Raji (cell line): ENCODE measurements around the gene RFC1.

ENCODE experiments used
- POLR2A ChIP-seq: IDR thresholded peaks from 2 replicates; pipeline ENCODE4 v1.6.1; 2011; ENCODE audit warnings: low read depth, low read length, control low read depth; ENCODE audit not compliant: insufficient read depth

The RFC1 gene

GRCh38 chr4:39285111-39285795 lies 80.9 kb downstream of the RFC1 start:
- TF ChIP-seq POLR2A: no peak

- no peak for TF ChIP-seq POLR2A
These were observed 85.4 kb downstream of the RFC1 start for GRCh38 chr4:39280770-39281169.

- no peak for TF ChIP-seq POLR2A
These were observed 86.7 kb downstream of the RFC1 start for GRCh38 chr4:39279416-39279815.

DNA sequence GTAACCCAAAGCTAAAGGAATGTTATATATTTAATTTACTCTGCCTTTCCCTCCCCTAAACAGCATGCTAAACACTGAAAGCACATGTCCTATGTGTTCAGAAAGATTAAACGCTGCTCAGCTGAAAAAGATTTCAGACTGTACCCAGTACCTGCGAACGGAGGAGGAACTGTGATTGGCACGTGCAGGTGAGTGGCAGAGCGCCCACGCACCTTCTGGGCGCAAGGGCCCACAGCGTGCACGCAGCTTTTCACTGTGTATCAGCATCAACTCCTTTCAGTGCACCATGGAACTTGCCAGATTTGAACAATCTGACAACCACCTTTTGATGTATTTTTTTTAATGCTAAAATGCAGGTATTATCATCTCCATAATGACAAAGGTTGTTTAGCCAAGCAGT lies 87.7 kb downstream of the RFC1 start:
- no peak for TF ChIP-seq POLR2A

GRCh38 chr4:39274503-39274902 lies 91.7 kb downstream of the RFC1 start:
- TF ChIP-seq POLR2A: no peak

- no peak for TF ChIP-seq POLR2A
These were observed 102.3 kb downstream of the RFC1 start for GRCh38 chr4:39263895-39264294.

- no peak for TF ChIP-seq POLR2A
These were observed 106.4 kb downstream of the RFC1 start for GRCh38 chr4:39259571-39260330.

DNA sequence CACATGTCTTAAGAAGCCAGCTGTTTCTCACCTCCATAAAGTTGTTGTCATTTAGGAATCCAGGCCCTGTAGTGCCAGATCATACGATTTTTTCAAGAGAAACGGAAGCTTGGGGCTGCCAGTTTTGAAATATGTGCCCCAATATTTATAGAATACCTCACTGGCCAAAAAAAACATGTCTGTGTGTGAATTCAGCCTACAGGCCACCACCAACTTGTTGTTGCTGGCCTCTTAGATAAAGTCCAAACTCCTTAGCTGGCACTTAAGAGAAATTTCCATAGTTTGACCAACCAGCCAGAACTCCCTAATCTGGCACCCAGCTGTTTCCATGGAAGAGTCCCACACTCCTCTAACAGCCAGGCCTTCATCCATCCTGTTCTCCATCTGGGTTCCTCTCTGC lies 109.7 kb downstream of the RFC1 start:
- no peak for TF ChIP-seq POLR2A

DNA sequence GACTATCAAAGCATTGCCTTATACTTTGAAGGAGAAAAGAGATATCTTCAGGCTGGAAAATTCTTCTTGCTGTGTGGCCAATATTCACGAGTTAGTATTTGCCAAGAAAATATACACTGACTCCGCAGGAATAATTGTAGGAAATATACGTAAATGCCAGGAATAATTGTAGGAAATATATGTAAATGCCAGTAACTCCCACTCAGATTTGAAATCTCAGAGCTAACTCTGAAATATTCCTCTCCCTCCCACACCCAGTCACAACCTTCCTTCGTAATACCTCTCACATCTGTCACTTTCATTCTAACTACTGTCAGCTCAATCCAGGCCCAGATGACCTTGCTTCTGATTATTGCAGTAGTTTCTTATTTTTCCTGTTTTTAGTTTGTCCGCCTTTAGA lies 110.3 kb downstream of the RFC1 start:
- TF ChIP-seq POLR2A: no peak

DNA sequence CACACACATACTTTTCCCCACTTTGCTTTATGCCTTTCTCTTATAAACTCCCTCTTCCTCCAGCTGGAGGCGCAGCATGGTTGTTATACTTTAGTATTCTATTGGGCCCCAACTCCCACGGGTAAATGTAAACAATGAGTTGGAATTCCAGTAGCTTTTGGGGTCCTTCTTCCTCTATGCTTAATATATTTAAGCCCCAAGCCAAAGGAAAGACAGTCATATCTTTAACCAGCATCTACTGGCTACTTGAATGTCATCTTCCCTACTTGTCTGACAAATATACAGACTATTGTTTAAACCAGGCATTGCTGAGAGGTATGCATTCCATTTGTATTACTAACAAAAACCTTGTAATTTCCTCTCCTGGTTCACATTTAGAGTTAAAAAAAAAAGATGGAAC lies 110.9 kb downstream of the RFC1 start:
- TF ChIP-seq POLR2A: no peak

DNA sequence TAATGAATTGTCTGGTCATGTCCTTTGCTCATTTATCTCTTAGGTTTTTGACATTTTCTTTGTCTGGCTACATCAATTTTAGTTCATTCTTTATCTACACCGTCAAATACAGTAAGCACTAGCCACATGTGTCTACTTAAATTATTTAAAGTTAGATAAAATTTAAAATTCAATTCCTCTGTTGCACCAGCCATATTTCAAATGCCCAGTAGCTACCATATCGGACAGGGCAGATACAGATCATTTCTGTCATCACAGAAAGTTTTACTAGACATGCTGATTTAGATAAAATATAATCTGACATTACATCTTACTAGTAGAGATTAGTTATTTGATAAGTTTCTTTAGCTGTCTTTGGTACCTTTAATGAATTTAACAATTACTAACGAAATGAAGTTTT lies 122.7 kb downstream of the RFC1 start:
- no peak for TF ChIP-seq POLR2A
